ENCODE measurements around the gene SS18. TPM values are rescaled to one million over a fixed set of nuclear protein-coding genes. Genes with fewer than 3 reads are reported as not detected.

The SS18 gene
- total RNA-seq, 1 donor from 2014 or later = 88.9 TPM

DNA sequence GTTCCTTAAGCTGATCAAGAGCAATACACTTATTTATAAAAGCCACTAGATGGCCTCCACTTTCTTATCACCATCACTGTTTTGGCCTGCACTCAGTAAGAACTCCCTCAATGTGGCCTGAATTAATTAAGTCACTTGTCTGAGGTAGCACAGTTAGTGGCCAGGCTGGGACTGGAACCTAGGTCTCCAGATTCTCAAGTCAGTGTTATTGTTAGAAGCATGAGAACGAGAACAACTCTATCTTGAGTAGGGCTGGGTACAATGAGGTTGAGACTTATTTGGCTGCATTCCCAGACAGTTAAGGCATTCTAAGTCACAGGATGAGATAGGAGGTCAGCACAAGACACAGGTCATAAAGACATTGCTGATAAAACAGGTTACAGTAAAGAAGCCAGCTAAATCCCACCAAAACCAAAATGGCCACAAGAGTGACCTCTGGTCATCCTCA, 115.8 kb downstream of the SS18 start:
- H3K27me3 Mint-ChIP-seq (ENCODE audit: unreplicated experiment) = no peaks in the 10 kb centered on the region
- no peaks in the 10 kb centered on the region for H3K9me3 Mint-ChIP-seq (ENCODE audit: unreplicated experiment)

More for the DNA sequence above, 115.8 kb downstream of the SS18 start:
- Mint-ChIP-seq H3K4me1 (ENCODE audit: low read depth, unreplicated experiment) (no peaks in the 10 kb centered on the region), H3K27ac (ENCODE audit: unreplicated experiment) (no peak overlapping the region), H3K36me3 (ENCODE audit: unreplicated experiment) (no peaks in the 10 kb centered on the region), H3K4me3 (ENCODE audit: unreplicated experiment) (no peak overlapping the region)
- TF ChIP-seq, protein P1, sequence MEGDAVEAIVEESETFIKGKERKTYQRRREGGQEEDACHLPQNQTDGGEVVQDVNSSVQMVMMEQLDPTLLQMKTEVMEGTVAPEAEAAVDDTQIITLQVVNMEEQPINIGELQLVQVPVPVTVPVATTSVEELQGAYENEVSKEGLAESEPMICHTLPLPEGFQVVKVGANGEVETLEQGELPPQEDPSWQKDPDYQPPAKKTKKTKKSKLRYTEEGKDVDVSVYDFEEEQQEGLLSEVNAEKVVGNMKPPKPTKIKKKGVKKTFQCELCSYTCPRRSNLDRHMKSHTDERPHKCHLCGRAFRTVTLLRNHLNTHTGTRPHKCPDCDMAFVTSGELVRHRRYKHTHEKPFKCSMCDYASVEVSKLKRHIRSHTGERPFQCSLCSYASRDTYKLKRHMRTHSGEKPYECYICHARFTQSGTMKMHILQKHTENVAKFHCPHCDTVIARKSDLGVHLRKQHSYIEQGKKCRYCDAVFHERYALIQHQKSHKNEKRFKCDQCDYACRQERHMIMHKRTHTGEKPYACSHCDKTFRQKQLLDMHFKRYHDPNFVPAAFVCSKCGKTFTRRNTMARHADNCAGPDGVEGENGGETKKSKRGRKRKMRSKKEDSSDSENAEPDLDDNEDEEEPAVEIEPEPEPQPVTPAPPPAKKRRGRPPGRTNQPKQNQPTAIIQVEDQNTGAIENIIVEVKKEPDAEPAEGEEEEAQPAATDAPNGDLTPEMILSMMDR (IDR thresholded peaks at IDR 0.05; ENCODE audit: partially characterized antibody, unreplicated experiment) = no peak
- DNase-seq = no peak

Other genes starting within 250 kb of the SS18 start
- not detected for gene PSMA8, start 43.3 kb upstream of the SS18 start, total RNA-seq (ENCODE audit: unreplicated experiment)
- gene TAF4B, start 135.8 kb upstream of the SS18 start, total RNA-seq (ENCODE audit: unreplicated experiment) = 1.4 TPM